Myocyte (in vitro differentiated cells): ENCODE results near the gene ATP5F1A. TPM values are rescaled to one million over a fixed set of nuclear protein-coding genes. Genes with fewer than 3 reads are reported as not detected.

ENCODE experiments used
- DNase-seq: peaks from one replicate; pipeline ENCODE4 v3.0.0-alpha.2; 2012; ENCODE audit warnings: low read depth
- total RNA-seq: library from RNA; depleted of rRNA; stranded (reverse); fragments of >200 nt; gene quantifications from 2 replicates; pipeline ENCODE4 v1.2.3, GENCODE V29; 2014

Gene ATP5F1A
- total RNA-seq, 1 donor from 2014 or later, result 1,000 TPM

DNA sequence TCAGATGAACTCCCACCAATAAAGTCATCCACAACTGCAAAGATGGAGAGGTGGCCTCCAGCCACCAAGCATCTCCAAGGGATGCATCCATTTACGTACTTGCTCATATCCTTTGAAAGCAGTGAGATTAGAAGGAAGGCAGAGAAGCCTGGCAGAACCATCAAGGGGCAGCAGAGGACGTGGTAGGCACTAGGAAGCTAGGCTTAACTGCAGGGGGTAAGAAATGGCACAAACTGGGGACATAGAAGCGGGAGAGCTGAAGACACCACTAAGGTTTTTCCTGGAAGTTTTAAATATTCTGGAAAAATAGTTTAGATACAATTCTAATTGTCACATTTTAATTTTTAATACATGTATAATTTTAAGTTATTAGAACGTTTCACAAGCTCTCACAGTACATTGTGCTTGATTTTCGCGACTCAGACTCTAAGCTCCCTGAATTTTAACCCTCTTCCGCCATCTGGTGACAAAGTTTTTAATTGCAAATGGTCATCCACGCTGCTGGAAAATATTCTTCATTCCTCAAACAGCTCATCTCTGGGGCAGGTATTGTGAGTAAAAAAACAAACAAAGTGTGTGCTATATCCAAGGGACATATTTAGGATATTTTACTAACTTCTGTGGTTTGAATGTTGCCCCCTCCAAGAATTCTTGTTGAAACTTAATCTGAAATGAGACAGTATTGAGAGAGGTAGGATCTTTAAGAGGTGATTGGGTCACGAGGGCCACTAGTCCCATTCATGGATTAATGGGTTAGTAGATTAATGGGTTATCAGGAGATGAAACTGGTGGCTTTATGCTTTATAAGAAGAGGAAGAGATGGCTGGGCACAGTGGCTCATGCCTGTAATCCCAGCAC, 24.4 kb downstream of the ATP5F1A start:
- peak; percentile 82 for DNase-seq

DNA sequence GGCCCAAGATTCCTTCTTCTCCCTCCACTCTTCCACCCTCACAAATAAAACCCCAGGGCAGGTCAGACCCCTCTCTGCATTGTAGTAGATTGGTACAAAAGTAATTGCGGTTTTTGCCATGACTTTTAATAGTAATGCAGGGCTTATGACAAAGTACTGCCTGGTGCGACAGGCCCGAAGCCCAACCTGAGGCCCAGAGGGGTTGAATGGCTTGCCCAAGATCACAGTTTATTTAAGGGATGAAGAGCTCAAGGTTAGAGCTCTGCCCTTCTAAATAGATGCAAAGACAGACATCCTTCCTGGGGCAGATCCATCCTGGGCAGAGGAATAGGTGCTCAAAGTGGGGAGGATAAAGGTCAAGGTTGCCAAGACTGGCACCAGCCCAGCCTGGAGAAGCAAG, 25.1 kb downstream of the ATP5F1A start:
- DNase-seq, result no peak

DNA sequence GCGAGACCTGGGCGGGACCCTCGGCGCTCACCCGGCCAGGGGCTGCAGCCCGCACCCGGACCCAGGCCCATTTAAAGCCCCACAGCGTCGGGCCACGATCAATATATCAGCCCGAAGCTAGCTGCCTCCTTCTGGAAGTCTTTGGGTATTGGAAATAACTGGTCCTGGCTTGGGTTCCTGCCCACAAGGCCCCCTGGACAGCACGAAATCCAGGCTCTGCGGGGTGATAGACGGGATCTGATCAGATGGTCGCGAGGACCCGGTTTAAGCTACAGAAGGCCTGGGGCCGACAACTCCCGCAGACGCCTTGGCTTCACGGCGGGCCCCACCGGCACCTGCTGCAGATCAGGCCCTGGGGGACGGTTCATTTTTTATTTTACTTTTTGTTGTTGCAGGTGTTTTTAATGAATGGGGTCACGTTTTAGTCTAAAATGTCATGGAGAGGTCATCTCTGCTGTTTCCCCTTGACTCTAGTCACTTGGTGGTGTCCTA, 25.7 kb downstream of the ATP5F1A start:
- no peak for DNase-seq

DNA sequence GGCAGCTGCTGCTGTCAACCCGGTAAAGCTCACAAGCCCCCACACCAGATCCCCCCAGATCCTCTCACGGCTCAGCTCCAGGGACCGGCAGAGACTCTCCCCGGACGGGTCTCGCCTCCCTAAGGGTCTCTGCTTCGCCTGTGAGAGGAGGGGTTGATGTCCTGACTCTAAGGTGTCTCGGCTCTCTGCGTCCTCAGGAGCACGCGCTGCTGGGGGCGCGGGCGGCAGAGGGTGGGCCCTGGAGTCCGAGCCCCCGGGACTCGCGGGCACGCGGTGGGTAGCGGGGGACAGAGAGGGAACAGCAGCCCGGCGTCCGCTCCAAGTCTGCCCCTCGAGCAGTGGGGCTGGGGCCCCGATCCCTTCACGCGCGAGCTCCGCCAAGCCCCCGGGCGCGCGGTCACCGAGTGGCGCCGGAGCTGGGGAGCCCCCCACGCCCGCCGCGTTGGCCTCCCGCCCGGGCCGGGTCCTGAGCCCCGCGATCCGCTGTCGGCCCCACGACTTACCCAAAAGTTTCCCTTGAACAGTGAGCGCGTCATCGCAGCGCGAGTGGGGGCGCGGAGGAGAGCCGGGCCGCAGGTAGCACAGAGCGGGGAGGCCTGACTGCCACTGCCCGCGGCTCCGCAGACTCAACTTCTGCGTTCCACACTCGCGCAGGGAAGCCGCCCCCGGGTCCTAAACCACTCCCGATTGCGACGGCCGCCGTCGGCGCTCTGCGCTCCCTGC, 26.3 kb downstream of the ATP5F1A start, which contains the start of gene PSTPIP2:
Gene PSTPIP2, minus strand, starts transcription at position 608 of the 723 bp plus-strand sequence. Its CDS starts 72 bp downstream, at position 536.
- peak; percentile 68 for DNase-seq

DNA sequence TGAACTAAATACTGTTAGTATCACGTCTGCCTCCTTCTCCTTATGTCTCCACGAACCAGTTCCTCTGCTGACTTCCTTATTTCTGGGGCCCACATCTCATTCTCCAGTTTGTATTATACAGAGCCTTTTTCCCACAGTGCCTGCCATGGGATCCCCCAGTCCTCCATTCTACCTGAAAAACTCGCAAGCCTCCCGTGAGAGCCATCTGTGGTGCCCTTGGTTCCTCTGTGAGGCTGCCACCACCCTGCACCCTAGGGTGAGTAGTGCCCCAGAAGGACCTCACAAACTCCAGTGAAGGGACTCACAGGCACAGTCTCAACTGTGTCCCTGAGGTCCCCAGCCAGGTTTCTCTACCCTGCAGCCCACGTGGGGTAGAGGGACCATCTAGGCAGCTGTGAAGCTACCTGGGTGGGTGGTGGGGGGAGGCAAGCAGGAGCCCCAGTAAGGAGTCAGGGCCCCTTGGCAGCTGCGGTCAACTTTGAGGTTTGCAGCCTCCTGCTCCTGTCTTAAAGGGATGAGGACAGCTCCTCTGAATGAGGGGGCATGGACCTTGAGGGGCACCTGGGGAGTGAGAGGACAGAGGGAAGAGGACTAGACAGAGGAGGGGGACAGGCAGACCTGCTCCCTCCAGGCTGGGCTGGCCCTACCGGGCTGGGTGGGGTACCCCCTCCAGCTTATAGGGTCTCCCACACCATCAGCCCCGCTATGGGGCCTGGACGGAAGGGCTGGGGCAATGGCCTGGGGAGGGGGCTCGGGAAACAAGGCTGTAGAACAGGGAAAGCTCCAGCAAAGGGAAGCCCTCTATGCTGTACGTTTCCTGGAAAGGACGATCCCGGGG, 27.1 kb downstream of the ATP5F1A start:
- DNase-seq, result no peak

DNA sequence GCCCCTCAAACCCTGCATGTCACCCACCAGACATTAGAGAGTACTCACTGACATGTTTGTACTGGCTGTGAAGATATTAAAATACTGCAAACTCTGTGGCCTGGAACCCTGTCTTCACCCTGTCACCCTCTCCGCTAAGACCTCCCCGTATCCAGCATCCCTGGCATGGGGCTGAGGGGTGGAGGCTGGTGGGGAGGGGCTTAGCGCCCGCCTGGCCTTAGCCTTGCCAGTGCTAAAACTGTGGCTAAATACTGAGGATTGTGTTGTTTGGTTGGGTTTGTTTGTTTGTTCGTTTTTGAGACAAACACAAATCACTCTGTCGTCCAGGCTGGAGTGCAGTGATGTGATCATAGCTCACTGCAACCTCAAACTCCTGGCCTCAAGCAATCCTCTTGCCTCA, 27.9 kb downstream of the ATP5F1A start:
- no peak for DNase-seq

DNA sequence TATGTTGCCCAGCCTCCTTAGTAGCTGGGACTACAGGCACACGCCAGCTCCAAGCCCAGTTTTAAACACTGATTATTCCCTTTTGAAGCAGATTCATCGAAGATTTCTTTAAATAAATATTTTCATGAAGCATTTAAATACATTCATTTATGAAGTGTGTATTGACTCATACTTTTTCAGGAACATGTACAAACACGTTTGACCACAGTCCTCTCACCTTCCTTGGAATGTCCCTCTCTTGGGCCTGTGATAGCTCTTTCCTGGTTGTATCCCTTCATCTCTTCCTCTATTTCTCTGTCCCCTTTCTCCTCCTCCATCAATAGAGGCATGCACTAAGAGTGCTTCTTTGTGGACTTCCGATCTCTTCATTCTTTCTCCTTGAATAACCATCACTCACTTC, 28.6 kb downstream of the ATP5F1A start:
- DNase-seq, result no peak

DNA sequence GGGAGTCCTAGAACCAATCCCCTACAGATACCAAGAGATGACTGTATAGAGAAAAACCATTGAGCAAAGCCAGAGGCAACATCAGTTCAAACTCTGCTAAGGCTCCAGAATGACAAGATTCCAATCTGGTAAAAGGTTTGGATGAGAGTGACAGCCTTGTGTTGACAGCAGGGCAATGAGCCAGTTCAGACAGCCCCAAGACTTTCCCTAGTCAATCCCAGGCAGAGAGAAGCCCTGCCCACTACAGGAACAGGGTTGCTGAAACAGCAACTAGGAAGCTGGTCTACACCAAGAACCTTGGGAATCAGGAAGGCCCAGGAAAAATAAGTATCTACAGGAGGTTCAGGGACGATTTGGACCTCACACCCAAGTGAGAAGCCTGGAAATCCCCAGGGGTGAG, 29.3 kb downstream of the ATP5F1A start:
- DNase-seq, result no peak

DNA sequence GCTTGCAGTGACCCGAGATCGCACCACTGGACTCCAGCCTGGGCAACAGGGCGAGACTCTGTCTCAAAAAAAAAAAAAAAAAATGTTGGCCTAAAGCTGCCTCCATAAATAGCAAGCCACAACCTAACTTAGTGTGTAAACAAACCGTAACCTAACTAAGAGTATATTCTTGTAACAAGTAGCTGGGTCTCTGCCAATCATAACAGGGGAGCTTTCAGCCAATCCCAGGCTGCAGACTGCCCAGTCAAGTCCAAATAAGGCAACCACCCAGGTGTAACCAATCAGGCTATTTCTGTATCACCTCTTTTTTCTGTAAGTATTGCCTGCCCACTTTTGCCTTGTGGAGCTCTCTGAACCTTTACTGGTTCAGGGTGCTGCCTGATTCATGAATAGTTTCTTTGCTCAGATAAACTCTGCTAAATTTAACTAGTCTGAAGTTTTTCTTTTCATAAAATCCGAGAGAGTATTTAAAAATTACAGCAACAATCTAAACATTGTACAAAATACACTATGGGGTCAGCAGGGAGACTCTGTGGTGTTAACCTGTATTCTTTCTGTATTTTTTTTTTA, 30.6 kb downstream of the ATP5F1A start:
- peak; percentile 35 for DNase-seq

DNA sequence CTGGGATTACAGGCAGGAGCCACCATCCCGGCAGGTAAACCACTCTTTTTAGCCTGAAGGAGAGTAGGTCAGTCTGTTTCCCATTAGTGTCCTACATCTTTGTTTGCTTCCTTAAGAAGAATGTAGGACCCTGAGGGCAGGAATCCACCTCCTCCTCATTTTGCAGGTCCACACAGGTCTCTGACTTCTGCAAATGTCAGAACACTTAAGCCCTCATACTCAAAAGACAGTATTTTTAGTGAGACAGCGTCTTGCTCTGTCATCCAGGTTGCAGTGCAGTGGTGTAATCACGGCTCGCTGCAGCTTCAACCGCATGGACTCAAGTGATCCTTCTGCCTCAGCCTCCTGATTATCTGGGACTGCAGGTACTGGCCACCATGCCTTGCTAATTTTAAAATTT, 35.3 kb downstream of the ATP5F1A start:
- no peak for DNase-seq

DNA sequence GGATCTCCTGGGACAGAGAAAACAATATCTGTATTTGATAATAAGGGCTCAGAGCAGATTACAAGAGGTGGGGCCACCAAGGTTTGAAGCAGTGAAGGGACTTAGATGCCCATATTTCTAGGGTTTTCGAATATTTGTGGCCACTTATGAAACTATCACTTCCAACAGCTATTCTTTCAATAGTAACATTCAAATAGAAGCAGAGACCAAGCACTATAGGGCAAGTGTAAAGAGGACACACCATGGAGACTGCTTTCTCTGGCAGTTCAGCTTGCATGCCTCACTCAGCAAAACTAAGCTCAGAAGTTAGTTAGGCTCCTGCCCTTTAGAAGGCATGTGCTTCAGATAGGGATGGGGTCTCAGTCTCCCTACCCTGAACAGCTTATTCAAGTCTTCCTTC, 36.3 kb downstream of the ATP5F1A start:
- DNase-seq, result no peak

DNA sequence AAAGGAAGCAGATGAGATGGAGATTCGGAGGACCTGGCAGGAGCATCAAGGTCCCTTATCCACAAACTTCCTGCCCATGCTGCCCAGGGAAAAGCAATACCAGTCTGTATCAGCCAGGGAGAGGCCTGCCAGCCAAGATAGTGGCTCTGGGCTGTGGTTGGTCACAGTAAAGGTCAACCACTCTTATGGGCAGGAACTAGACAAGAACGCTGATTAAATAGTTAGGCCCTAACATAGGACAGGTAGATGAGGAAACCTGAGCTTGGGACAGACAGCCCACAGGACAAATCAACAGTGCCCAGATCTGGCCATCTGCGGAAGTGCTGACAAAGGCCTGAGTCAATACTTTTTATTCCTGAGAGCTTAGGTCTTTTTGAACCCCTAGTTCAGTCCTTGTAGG, 36.7 kb downstream of the ATP5F1A start:
- no peak for DNase-seq

DNA sequence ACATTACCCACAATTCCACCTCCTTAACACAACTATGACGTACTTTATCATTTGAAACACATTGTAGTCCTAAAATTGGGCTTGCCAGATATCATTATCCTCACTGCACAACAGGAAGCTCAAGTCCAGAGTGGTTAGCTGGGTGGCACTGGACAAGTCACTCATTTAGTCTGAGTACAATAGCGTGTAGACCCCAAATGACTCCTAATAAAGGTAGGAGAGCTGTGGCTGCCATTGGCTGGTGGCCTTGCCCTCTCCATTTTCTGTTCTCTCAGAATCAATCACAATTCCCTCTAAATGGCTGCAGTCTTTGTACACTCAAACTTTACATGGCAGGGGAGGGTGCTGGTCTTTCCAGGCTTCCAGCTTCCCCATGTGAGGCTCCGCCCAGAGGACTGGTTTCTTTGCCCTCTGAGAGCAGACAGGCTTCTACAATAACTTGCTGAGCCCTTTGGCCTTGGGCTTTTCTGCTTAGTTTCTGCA, 37.7 kb downstream of the ATP5F1A start:
- no peak for DNase-seq

DNA sequence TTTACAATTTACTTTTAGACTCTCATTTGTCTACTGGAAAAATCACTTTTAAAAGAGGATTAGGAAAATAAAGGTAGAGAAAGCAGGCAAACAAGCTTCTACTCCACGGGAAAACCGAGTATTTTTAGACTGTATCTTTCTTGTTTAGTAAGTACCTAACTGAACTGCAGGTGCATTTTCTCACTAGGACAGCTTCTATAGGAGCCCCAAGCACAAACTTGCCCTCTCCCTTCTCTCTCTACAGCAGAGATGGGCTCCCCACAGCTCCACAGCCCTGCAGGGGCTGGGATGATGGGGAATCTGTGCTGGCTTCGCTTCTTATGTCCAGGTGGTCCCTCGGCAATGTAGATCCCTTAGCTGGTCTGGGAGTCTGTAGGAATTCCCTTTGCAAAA, 42.3 kb downstream of the ATP5F1A start:
- no peak for DNase-seq

DNA sequence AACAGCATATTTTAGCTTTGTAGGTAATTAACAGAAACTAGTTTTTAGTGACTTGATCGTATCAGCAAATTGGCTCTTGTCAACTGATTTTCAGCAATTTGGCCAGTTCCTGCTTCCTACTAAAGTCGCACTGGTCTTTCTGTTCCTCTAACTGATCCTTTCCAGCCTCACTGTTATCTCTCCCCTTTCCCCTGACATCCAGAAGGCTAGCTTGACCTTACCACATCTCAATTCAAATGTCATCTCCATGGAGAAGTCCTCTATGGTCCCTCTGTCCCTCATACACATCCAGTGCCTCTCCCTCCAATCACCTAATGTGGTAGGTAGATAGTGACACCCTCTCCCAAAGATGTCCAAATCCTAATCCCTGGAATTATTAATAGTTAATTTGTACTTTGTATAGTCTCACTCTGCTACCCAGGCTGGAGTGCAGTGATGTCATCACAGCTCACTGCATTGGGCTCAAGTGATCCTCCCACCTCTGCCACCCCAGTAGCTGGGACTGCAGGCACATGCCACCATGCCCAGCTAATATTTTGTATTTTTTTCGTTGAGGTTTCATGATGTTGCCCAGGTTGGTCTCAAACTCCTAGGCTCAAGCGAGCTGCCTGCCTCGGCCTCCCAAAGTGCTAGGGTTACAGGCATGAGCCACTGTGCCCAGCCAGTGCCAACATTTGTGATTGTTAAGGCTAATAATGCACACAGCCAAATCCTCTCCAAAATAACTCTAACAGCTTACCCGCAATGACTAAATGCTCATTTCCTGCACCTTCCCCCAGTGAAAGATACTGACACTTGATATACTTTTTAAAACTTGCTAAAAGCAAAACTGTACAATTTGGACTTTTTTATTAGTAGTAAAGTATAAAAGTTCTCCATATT, 42.9 kb downstream of the ATP5F1A start:
- peak; percentile 24 for DNase-seq

DNA sequence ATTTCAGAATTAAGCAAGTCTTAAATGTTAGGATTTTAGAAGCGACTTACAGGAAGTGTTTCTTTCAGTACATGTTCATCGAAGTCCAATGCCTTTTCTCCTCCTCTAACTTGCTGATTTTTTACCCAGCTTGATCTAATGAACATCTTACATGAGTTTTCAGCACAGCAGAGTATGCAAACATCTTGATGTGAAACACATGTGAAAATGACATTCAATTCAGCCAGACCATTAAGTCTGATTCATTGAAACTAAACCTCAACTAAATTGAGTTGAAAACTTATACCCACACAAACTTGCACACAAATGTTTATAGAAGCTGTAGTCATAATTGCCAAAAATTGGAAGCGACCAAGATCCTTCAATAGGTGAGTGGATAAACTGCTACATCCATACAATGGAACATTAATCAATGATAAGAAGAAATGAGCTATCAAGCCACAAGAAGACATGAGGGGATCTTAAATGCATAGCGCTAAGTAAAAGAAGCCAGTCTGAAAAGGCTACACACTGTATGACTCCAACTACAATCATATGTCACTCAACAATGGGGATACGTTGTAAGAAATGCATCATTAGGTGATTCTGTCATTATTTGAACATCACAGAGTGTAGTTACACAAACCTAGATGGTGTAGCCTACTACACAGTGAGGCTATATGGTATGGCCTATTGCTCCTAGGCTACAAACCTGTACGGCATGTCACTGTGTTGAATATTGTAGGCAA, 44.6 kb downstream of the ATP5F1A start:
- DNase-seq, result no peak

DNA sequence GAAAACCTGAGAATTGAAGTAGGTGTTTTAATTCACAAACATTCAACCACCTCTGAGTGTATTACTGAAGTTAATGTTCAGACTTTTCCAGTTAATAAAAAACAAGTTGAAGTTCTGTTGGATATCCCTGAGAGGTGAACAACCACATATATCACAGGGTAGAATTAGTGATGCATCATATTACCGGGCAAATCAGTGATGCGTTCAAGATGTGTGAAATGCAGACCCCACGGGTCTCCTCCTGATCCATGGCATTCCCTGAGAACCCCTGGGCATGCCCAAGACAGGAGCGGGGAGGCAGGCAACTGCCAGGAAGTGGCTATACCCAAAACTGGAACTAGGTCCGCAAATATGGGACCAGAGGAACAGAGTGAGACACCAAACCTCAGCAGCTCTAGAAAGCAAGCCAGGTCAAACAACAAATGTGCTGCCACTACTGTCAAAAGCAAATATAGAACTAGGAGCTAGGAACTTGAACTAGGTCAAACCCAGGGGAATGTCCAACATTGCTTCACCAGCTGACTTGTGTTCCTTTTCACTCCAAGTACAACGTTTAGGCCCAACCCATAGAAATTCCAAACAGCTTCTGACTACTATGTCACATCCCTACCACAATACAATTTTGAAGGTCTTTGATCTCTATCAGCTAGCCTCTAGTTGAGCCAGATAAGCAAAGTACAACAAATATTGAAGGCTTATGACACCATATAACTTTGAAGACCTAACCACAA, 46.2 kb downstream of the ATP5F1A start:
- peak; percentile 75 for DNase-seq

DNA sequence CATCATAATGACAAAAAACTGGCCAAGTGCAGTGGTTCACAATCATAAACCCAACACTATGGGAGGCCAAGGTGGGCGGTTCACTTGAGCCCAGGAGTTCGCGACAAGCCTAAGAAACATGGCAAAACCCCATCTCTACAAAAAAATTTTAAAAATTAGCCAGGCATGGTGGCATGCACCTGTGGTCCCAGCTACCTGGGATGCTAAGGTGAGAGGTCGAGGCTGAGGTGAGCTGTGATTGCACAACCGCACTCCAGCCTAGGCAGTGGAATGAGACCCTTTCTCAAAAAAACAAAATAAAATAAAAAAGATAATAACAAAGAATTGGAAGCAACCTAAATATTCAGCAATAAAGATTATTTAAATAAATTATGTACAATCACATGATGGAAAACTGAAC, 47.8 kb downstream of the ATP5F1A start:
- DNase-seq, result no peak

DNA sequence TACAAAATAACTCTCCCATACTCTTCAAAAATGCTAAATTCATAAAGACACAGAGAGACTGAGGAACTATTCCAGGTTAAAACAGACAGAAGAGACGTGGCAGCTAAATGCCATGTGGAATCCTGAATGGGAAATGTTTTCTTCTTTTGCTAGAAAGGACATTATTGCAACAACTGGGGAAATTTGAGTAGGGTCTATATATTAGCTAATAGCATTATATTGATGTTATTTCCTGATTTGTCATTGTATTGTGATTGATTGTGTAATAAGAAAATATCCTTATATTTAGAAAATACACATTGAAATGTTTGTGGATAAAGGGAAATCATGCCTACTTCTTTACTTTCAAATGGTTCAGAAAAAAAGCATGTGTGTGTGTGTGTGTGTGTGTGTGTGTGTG, 49.5 kb downstream of the ATP5F1A start:
- DNase-seq, result no peak
